ENCODE measurements around the gene TGIF2. TPM values are rescaled to one million over a fixed set of nuclear protein-coding genes. Genes with fewer than 3 reads are reported as not detected.

TGIF2 gene
- total and polyA plus RNA-seq, 2 experiments from 2014 or later = 6.7 to 9.3 TPM

DNA sequence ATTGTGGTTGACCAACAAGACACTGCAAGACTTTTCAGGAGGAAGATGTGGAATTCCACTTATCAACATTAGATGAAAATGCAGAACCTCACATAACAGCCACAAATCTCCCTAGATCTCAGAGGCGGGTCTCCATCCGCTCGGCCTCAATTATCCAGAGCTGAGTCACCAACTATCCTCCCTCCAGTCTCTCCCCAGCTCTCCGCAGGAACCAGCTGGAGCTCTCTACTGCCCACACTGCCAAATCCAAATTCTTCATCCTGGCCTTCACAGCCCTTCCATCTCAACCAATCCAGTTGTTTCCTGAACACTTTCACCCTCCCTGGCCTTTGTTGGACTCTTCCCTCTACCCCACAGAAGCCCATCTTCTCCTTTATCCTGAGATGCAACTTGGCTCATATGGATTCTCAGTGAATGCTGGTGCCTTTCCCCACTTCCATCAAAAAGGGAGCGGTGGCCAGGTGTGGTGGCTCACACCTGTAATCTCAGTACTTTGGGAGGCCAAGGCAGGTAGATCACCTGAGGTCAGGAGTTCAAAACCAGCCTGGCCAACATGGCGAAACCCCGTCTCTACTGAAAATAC, 3.5 kb upstream of the TGIF2 start:
- Histone ChIP-seq H4K20me1 (ENCODE audit: insufficient read depth) (no peaks in the 10 kb centered on the region), H3F3A (ENCODE audit: insufficient read depth) (peaks cover 21% of the 10 kb centered on the region), H3K4me1 (ENCODE audit: insufficient read depth) (no peaks in the 10 kb centered on the region), H3K27me3 (replicated peaks; ENCODE audit: insufficient read depth) (no peaks in the 10 kb centered on the region), H3K79me2 (ENCODE audit: insufficient read depth) (no peaks in the 10 kb centered on the region), H3K36me3 (ENCODE audit: low read depth) (no peaks in the 10 kb centered on the region), H3K9me2 (ENCODE audit: insufficient read depth) (no peaks in the 10 kb centered on the region), H3K27ac (no peak overlapping the region), H3K4me3 (no peak overlapping the region), H3K9ac (no peak overlapping the region), H3K4me2 (ENCODE audit: unreplicated experiment) (no peak overlapping the region), H2AFZ (no peak overlapping the region), H3K9me3 (ENCODE audit: low read depth) (no peaks in the 10 kb centered on the region)
- peak; percentile 76 for DNase-seq
- in situ Hi-C loops (cut with MboI) = no loop called here
- WGBS, 2 experiments (ENCODE audit: low coverage in 1 of 2, low lambda C conversion rate in 2 of 2, missing lambda C conversion rate in 2 of 2) = 41 to 46% methylated on average over 7 of the region's 7 CpGs
- no peak for TF ChIP-seq EZH2phosphoT487 (IDR thresholded peaks at IDR 0.05; ENCODE audit: insufficient read depth, low read depth)
- TF ChIP-seq EZH2 (IDR thresholded peaks at IDR 0.05; ENCODE audit: insufficient read depth, poor library complexity, severe bottlenecking) = no peak

DNA sequence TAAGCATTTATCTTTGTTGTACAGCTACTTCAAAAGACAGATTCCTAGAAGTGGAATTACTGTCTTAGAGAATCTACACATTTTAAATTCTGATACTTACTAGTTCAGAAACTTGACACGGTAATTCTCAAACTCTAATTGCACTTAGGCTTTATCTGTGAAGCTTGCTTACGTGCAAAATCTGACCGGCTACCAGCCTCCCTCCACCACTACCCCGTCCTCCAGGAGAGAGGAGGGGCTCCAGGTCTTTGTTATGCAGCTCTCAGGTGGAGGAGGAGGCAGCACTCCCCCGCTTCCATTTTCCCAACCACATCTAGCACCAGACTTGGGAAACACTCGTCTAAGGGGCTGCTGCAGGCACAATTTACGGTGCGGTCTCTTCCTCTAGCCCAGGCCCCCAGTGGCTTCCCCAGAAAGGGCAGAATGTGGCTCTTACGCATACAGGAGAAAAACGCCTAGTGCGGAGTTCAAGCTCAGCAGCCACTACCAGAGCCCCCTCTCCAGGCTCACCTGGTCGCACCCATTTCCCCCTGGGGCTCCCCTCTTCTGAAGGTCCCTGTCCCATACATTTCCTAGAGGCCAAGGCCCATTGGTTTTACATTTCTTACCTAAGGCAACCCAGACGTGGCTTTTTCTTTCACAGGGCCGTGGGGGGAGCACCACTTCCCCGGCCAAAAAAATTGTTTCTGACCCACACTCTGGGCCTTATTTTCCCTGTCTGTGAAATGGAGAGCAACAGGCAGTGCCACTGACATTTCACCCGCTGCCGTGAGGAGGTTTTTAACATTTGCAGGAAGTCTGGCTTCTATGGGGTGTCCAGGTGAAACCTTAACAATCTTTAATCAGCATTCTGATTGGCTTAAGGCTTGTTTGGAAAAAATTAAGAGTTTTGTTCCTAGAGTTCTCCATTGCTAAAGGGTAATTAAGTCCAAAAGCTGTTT, 1.6 kb upstream of the TGIF2 start:
- TF ChIP-seq EZH2phosphoT487 (IDR thresholded peaks at IDR 0.05; ENCODE audit: insufficient read depth, low read depth) = no peak
- no peak for TF ChIP-seq EZH2 (IDR thresholded peaks at IDR 0.05; ENCODE audit: insufficient read depth, poor library complexity, severe bottlenecking)
- H3K9me3 ChIP-seq (ENCODE audit: low read depth) = no peaks in the 10 kb centered on the region
- H3K4me3 ChIP-seq = no peak overlapping the region
- in situ Hi-C loops (cut with MboI) = no loop called here
- no peak for DNase-seq
- H3K27ac ChIP-seq = no peak overlapping the region
- H3K27me3 ChIP-seq (replicated peaks; ENCODE audit: insufficient read depth) = no peaks in the 10 kb centered on the region
- H3K4me1 ChIP-seq (ENCODE audit: insufficient read depth) = no peaks in the 10 kb centered on the region
- peak overlapping the region; percentile 78; the same call in 1 of the 2 replicates for H2AFZ ChIP-seq
- peaks cover 21% of the 10 kb centered on the region for H3F3A ChIP-seq (ENCODE audit: insufficient read depth)
- no peaks in the 10 kb centered on the region for H3K9me2 ChIP-seq (ENCODE audit: insufficient read depth)
- H3K4me2 ChIP-seq (ENCODE audit: unreplicated experiment) = no peak overlapping the region
- 0 out of 2 replicates have a peak, but pooled peaks cover 4% of the 10 kb centered on the region for H3K79me2 ChIP-seq (ENCODE audit: insufficient read depth)
- H3K36me3 ChIP-seq (ENCODE audit: low read depth) = no peaks in the 10 kb centered on the region
- no peak overlapping the region for H3K9ac ChIP-seq
- no peaks in the 10 kb centered on the region for H4K20me1 ChIP-seq (ENCODE audit: insufficient read depth)
- 90% methylated on average over 17 of the region's 17 CpGs for WGBS, 2 experiments (ENCODE audit: low coverage in 1 of 2, low lambda C conversion rate in 2 of 2, missing lambda C conversion rate in 2 of 2)

DNA sequence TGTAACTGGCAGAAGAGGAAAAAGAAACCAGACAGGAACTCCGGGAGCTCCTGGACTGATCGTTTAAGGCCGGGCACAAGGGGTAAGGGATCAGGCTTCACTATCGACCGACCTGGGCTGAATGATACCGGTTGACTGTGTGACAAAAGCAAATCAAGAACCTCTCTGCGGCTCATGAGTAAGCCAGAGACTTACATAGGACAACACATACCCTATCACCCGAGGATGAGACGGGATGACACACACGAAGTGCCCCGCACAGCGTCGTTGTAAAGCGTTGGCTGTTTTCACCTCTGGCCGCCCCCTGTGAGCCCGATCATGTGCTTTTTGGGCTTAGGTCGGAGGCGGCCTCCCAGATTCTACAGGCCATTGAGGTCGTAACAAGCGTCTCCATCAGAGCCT, 695 bp upstream of the TGIF2 start:
- 35 to 39% methylated on average over 20 of the region's 20 CpGs for WGBS, 2 experiments (ENCODE audit: low coverage in 1 of 2, low lambda C conversion rate in 2 of 2, missing lambda C conversion rate in 2 of 2)
- TF ChIP-seq EZH2phosphoT487 (IDR thresholded peaks at IDR 0.05; ENCODE audit: insufficient read depth, low read depth) (no peak), EZH2 (IDR thresholded peaks at IDR 0.05; ENCODE audit: insufficient read depth, poor library complexity, severe bottlenecking) (no peak)
- no peak overlapping the region for H3K27ac ChIP-seq
- no peaks in the 10 kb centered on the region for H3K9me3 ChIP-seq (ENCODE audit: low read depth)
- in situ Hi-C loops (cut with MboI) = no loop called here
- H3F3A ChIP-seq (ENCODE audit: insufficient read depth) = peaks cover 21% of the 10 kb centered on the region
- no peaks in the 10 kb centered on the region for H3K27me3 ChIP-seq (replicated peaks; ENCODE audit: insufficient read depth)
- no peaks in the 10 kb centered on the region for H4K20me1 ChIP-seq (ENCODE audit: insufficient read depth)
- peak; percentile 48 for DNase-seq
- H3K9me2 ChIP-seq (ENCODE audit: insufficient read depth) = no peaks in the 10 kb centered on the region
- peak overlapping the region; percentile 82 for H3K4me2 ChIP-seq (ENCODE audit: unreplicated experiment)
- no peaks in the 10 kb centered on the region for H3K4me1 ChIP-seq (ENCODE audit: insufficient read depth)
- peak overlapping the region; percentile 69; the same call in 1 of the 2 replicates for H3K9ac ChIP-seq
- 0 out of 2 replicates have a peak, but pooled peaks cover 5% of the 10 kb centered on the region for H3K79me2 ChIP-seq (ENCODE audit: insufficient read depth)
- H2AFZ ChIP-seq = peak overlapping the region; percentile 78
- no peaks in the 10 kb centered on the region for H3K36me3 ChIP-seq (ENCODE audit: low read depth)
- H3K4me3 ChIP-seq = peak overlapping the region; percentile 80

DNA sequence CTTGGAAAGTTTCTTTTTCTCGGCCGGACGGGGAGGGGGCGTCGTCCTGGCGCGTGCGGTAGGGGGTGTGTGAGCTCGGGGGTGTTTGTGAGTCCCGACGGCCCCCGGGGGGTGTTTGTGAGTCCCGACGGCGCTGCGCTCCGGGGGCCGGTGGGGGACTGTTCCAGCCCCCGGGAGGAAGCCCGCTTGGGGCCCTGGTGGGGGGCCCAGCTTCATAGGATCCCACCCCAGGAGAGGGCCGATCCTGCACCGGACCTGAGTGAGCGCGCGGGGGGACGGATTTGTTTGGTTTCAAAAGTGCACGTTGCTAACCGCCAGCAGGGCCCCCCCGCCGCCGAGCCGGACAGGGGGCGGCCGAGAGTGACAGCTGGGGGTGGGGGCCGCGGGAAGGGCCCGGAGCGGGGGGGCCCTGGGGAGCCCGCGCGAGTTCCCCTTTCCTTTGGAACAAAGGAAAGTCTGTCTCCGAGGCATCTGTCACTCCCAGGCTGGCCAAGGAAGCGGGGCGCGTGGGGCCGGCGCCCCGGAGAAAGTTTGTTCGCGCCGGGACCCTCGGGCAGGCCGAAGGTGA, 485 bp downstream of the TGIF2 start:
- Histone ChIP-seq H3K36me3 (ENCODE audit: low read depth) (no peaks in the 10 kb centered on the region), H3K9me2 (ENCODE audit: insufficient read depth) (no peaks in the 10 kb centered on the region), H3K27ac (no peak overlapping the region), H3K4me1 (ENCODE audit: insufficient read depth) (no peaks in the 10 kb centered on the region), H3K9ac (peak overlapping the region; percentile 69), H2AFZ (peak overlapping the region; percentile 78), H3K27me3 (replicated peaks; ENCODE audit: insufficient read depth) (no peaks in the 10 kb centered on the region), H3F3A (ENCODE audit: insufficient read depth) (peaks cover 21% of the 10 kb centered on the region), H3K79me2 (ENCODE audit: insufficient read depth) (0 out of 2 replicates have a peak, but pooled peaks cover 7% of the 10 kb centered on the region), H3K9me3 (ENCODE audit: low read depth) (no peaks in the 10 kb centered on the region), H4K20me1 (ENCODE audit: insufficient read depth) (no peaks in the 10 kb centered on the region), H3K4me2 (ENCODE audit: unreplicated experiment) (peak overlapping the region; percentile 82), H3K4me3 (peak overlapping the region; percentile 80)
- 1 to 3% methylated on average over 37 to 40 of the region's 53 CpGs for WGBS, 2 experiments (ENCODE audit: low coverage in 1 of 2, low lambda C conversion rate in 2 of 2, missing lambda C conversion rate in 2 of 2)
- in situ Hi-C loops (cut with MboI) = no loop called here
- peak; percentile 33 for DNase-seq
- TF ChIP-seq EZH2phosphoT487 (IDR thresholded peaks at IDR 0.05; ENCODE audit: insufficient read depth, low read depth) = no peak
- no peak for TF ChIP-seq EZH2 (IDR thresholded peaks at IDR 0.05; ENCODE audit: insufficient read depth, poor library complexity, severe bottlenecking)

All from GM23248 (cell line).